NCI-H2227 treated with DMSO at 0.1 percent for 48 hours (cell line): ENCODE results near the gene H2AZ1.
A peak's percentile ranks its signal among the peaks of the same experiment; 100 is the strongest.

ENCODE experiments used
- DNase-seq: peaks from one replicate; lab custom pipeline; 2025; lab: John Stamatoyannopoulos, UW

Gene H2AZ1

DNA sequence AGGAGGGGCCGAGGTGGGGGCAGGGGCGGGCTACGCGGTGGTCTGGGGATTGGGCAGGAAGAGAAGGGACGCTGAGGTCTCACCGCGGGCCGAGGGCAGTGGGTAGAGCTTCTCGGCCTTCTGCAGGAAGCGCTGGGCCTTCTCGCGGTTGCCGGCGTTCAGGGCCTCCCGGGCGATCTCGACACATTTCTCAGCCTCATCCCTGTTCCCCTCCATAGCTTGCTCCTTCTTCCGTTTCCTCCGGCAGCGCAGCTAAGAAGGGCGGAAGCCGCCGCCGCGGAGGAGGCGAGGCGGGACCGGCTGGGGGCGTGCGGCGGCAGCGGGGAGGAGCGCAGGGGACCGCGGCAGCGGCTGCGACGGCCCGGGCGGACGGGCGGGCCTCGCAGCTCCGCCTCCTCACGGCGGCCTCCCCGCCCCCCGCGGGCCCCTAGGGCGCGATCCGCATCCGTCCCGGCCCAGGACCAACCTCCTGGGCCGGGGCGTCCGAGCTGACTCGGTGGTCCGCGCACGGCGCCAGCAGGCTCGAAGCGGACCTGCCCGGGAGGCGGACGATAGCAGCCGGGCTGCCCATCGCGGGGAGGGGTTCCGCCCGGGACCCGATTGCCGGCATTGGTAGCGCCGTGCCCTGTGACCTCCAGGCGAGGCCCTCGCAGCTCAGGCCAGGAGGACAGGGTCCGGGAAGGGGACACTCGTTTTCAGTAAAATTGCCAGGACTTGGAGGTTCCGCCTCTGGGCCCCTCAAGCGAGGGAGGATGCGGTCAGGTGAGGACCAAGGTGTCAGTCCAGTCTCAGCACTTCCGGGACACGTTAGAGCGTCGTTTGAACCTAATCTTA is 3.5 kb downstream of the H2AZ1 start, which contains the start of gene DNAJB14:
Gene DNAJB14 (minus strand): TSS at position 263 of the 834 bp plus-strand sequence. CDS start 47 bp downstream, at position 216.
- DNase-seq, result peak; percentile 49

DNA sequence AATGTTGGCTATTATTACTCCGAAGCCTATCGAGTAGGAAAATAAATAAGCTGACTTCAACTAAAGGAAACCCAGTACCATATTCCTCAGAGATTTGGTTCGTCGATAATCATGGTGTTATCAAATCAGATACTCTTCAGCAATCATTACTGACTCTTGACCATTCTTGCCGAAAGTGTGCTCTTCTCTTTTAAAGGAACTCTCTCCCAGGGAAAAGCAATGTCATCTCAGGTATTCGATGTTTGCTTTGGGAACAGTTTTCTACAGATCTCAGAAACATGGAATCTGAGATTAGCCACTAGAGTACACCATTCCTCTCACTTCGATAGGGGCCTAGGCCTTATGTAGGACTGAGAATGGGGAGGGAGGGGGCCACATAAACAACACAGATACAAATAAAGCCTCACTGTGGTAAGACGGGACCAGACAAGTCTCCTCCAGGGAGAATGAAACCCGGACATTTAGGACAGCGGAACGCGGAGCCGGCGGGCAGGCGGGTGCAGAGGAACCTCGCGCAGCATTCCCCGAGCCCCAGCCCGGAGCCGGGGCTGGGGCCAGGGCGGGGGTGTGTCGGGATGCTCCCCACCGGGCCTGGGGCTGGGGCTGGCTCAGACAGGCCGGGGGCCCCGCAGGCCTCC is 4.2 kb downstream of the H2AZ1 start:
- no peak for DNase-seq

DNA sequence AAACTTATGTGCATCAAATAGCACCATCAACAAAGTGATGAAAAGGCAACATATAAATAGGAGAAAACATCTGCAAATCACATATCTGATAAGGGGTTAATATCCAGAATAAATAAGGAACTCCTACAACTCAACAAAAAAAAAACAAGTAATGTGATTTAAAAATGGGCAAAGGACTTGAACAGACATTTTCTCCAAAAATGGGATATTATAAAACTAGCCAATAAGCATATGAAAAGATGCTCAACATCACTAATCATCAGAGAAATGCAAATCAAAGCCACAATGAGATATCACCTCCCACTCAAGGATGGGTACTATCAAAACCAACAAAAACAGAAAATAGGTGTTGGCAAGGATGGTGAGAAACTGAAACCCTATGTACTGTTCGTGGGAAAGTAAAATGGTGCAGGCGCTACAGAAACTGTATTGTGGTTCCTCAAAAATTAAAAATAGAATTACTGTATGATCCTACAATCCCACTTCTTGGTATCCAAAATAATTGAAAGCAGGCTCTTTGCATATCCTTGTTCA is 6.1 kb downstream of the H2AZ1 start:
- DNase-seq, result no peak

DNA sequence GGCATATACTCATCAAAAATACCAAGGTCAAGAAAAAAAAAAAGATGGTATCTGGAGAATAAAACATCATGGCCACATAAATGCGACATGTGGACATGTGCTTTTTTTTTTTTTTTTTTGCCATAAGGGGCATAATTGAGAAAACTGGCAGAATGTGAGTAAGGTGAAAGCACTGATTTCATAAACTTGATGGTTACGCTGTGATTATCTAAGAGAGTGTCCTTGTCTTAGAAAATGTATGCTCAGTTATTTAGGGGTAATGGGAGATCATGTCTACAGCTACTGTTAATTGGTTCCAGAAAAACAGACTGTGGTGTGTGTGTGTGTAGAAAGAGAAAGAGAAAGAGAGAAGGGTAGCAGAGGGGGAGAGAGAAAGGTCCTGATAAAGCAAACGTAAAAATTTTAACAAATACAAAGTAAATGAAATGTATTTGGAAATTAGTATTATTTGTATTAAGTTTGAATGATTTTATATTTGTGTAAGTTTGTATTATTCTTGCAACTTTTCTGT is 11.8 kb downstream of the H2AZ1 start:
- DNase-seq, result no peak

DNA sequence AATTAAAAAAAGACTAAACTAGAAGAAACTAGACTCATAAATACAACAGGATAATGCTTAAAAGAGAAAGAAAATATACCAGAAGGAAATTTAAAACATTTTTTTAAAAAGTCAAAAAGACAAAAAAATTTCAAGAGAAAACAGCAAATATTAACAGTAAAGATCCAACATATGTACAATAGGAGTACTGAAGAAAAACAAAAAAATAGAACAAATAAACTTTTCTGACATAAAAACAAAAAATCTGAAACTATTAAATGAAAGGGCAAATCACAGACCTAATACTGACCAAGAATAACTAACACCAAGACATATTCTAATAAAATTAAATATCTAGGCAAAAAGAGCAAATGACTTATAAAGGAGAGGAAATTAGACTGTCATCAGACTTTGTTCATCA is 15.2 kb downstream of the H2AZ1 start:
- DNase-seq, result no peak

DNA sequence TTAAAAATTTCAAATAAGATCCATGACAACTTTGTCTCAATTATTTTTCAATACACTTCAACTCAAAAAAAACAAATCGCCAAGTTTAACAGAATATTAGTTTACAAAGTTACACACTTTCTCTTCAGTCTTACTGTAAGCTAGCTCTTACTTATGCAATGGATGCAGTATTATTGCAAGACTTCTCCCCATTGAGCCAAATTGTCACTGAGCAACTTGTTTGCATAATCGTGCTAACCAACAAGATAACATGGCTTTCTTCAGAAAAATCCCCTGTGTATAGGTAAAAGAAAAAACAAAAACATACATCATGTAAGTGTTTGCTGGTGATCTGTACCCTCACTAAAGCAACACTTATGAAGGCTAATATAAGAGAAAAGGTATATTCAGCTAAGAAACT is 22.5 kb downstream of the H2AZ1 start:
- DNase-seq, result no peak

DNA sequence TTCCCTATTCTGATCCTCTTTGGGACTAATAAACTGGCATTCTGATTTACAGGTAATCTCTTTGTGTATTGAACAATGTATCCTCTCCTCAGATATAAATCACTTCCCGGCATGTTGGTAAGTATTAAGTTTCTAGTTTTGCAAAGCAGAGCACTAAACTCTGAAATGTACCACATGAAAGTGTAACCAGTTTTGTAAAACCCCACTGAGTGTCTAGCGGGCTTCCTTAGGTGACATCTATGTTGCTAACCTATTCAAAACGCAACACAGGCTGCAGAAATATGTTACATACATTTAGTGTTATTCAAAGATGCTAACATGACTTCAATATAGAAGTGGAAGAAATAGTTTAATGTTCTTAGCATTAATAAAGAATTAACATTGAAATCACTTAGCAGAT is 28.9 kb downstream of the H2AZ1 start:
- no peak for DNase-seq

DNA sequence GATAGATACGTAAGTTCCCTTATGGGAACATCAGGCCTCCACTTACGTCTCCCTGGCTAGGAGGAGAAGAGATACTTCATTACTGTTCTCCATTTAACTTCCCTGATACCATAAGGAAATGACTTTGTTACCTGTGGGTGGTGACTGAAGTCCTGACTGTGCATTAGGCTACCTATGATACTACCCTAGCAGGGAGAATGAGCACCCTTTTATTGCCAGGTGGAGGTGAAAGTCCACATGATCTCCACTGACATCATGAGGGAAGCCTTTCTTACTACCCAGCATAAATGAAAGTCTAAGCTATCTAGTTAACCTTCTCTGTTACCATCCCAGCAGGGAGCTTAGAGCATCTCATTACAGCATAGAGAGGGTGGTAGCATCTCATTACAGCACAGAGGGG is 31.4 kb downstream of the H2AZ1 start:
- no peak for DNase-seq

DNA sequence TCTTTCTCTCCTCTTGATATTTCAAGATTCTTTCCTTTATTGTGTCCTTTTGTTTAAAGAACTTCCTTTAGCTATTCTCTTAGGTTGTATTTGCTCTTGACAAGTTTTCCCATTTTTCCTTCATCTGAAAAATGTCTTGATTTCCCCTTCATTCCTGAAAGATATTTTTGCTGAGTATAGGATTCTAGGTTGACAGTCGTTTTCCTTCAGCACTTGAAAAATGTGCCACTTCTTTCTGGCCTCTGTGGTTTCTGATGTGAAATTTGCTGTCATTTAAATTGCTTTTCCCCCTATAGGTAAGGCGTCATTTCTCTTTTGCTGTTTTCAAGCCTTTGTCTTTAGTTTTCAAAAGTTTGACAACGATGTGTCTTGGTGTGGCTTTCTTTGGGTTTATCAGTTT is 32.5 kb downstream of the H2AZ1 start:
- no peak for DNase-seq

DNA sequence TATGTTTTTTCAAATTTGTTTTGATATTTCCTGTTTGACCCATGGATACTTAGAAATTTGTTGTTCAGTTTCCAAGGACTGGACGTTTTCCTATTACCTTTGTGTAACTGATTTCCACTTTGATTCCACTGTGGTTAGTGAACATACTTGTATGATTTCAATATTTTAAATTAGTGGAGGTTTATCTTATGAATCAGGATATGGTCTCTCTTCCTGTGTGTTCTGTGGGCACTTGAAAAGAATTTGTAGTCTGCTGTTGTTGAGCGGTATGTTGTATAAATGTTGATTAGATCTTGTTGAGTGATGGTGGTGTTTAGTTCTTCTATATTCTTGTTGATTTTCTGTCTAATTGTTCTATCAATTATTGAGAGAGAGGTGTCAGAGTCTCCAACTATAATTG is 34.6 kb downstream of the H2AZ1 start:
- no peak for DNase-seq
